WERI-Rb-1 (cell line): ENCODE results near the gene TMEM212.

Source experiments
- DNase-seq: peaks from one replicate; pipeline ENCODE4 v3.0.0-alpha.2; 2020
- H3K27ac ChIP-seq: fragments of 250-450 bp; sonication (Bioruptor Pico); 2 replicates; pipeline ENCODE4 v1.5.1; 2020; ENCODE audit warnings: mild to moderate bottlenecking, moderate library complexity
- H3K27me3 ChIP-seq: fragments of 250-450 bp; sonication (Bioruptor Pico); 2 replicates; pipeline ENCODE4 v1.5.1; 2021; ENCODE audit warnings: mild to moderate bottlenecking, low read depth, moderate library complexity; ENCODE audit not compliant: insufficient read depth, severe bottlenecking
- H3K36me3 ChIP-seq: fragments of 250-450 bp; sonication (Bioruptor Pico); 2 replicates; pipeline ENCODE4 v1.5.1; 2020; ENCODE audit warnings: mild to moderate bottlenecking, moderate library complexity
- H3K4me3 ChIP-seq: 2 replicates; pipeline ENCODE4 v1.5.1; 2011; ENCODE audit warnings: low read depth, mild to moderate bottlenecking, control low read depth, low read length
- H3K9me3 ChIP-seq: fragments of 250-450 bp; sonication (Bioruptor Pico); 2 replicates; pipeline ENCODE4 v1.5.1; 2021; ENCODE audit warnings: mild to moderate bottlenecking, moderate library complexity; ENCODE audit not compliant: severe bottlenecking
- TF ChIP-seq, protein P1 (sequence below): IDR thresholded peaks from 2 replicates; pipeline ENCODE4 v1.5.1; 2011; ENCODE audit warnings: low read depth, mild to moderate bottlenecking, control low read depth, inconsistent platforms, low read length

Gene TMEM212

DNA sequence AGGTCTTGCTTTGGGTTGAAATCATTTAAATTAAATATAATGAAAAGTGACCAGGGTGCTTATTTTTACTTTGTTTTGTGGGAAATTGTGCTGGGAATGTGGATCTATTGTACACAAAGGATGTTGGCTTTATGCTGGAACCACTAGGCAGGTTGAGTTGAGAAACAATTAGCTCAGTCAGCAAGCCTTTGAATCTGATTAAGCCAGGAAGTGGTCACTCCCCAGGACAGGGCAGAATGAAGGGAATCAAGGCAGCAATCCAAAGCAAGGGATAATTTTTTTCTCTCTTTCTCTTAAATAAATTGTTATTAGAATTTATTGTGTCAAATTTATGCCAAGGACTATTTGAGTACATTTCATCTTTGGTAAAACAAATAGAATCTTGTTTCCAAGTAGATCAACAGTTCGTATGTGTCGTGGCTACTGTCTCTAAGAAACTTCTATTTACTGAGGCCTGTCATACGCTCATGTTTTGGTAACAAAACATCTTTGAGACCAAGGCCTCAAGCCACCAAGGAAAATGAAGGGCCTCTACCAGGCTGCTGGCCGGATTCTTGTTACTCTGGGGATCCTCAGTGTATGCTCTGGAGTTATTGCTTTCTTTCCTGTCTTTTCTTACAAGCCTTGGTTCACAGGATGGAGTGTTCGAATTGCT is at the start of gene TMEM212:
TMEM212 (plus strand) TSS at position 486 of the 655 bp plus-strand sequence; CDS start at position 521, 35 bp downstream.
- DNase-seq = no peak
- Histone ChIP-seq H3K4me3 (no peak within 1 kb of the TSS), H3K27ac (no peak within 1 kb of the TSS), H3K36me3 (no peaks in the 10 kb centered on the region), H3K27me3 (no peaks in the 10 kb centered on the region), H3K9me3 (no peaks in the 10 kb centered on the region)
- TF ChIP-seq, protein P1, sequence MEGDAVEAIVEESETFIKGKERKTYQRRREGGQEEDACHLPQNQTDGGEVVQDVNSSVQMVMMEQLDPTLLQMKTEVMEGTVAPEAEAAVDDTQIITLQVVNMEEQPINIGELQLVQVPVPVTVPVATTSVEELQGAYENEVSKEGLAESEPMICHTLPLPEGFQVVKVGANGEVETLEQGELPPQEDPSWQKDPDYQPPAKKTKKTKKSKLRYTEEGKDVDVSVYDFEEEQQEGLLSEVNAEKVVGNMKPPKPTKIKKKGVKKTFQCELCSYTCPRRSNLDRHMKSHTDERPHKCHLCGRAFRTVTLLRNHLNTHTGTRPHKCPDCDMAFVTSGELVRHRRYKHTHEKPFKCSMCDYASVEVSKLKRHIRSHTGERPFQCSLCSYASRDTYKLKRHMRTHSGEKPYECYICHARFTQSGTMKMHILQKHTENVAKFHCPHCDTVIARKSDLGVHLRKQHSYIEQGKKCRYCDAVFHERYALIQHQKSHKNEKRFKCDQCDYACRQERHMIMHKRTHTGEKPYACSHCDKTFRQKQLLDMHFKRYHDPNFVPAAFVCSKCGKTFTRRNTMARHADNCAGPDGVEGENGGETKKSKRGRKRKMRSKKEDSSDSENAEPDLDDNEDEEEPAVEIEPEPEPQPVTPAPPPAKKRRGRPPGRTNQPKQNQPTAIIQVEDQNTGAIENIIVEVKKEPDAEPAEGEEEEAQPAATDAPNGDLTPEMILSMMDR = no peak

DNA sequence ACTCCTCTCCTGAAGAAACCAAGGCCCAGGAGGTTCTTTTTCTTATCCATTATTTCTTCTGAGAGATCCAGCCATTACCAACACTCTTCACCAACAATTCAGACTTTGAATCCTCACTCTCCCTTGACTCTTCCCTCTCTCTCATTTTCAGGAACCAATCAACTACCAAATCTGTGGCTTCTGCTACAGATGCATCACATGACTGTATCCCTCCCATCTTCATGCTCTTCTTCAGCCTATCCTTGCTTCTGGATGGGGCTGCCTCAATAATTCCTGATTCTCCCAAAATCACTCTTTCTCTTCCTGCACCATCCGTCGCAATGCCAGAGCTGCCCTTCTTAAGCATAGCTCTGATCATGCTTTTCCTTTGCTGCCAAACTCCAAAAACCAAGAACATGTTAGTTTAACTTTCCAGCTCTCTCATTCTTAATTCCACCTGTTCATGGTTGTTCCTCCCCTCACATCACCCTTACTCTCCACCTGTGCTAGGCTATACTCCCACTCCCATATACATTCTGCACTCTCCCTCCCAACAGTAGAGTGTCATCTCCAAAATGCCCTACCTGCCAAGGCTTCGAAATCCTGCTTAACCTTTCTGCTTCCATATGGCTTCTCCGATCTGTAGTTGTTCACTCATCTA is 46.4 kb upstream of the TMEM212 start:
- Histone ChIP-seq H3K27ac (no peak overlapping the region), H3K4me3 (no peak overlapping the region), H3K27me3 (no peaks in the 10 kb centered on the region), H3K36me3 (no peaks in the 10 kb centered on the region), H3K9me3 (no peaks in the 10 kb centered on the region)
- TF ChIP-seq, protein P1 = no peak
- DNase-seq = no peak

- no peaks in the 10 kb centered on the region for H3K27me3 ChIP-seq
- no peaks in the 10 kb centered on the region for H3K9me3 ChIP-seq
- TF ChIP-seq, protein P1 = no peak
- no peak overlapping the region for H3K27ac ChIP-seq
- no peaks in the 10 kb centered on the region for H3K36me3 ChIP-seq
- no peak for DNase-seq
- H3K4me3 ChIP-seq = no peak overlapping the region
Measured at GRCh38 chr3:171797265-171797679, 45.9 kb upstream of the TMEM212 start.

GRCh38 chr3:171797873-171798272 is 45.3 kb upstream of the TMEM212 start:
- Histone ChIP-seq H3K27ac (no peak overlapping the region), H3K4me3 (no peak overlapping the region), H3K36me3 (no peaks in the 10 kb centered on the region), H3K9me3 (no peaks in the 10 kb centered on the region), H3K27me3 (no peaks in the 10 kb centered on the region)
- no peak for DNase-seq
- TF ChIP-seq, protein P1 = no peak

DNA sequence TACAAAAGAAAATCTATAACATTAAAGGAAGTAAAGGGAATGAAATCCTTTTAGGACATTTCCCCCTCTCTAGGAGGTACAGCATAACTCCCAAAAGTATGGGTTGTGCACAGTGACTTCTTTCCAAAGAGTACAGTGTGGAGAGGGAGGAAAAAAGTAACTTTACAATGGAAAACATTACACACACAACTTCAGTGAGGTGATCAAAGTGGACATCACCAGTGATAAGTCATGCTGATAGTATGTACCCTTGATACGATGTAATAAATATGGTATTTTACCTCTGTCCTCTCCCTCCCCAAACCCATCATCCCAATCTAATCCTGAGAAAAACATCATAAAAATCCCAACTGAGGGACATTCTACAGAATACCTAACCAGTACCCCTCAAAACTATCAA is 43.6 kb upstream of the TMEM212 start:
- H3K36me3 ChIP-seq = no peaks in the 10 kb centered on the region
- DNase-seq = no peak
- H3K27me3 ChIP-seq = no peaks in the 10 kb centered on the region
- no peaks in the 10 kb centered on the region for H3K9me3 ChIP-seq
- no peak overlapping the region for H3K4me3 ChIP-seq
- H3K27ac ChIP-seq = no peak overlapping the region
- TF ChIP-seq, protein P1 = no peak
